HG03342 (cell line): Measurements from ENCODE around the gene TMEM61.
A peak's percentile ranks its signal among the peaks of the same experiment; 100 is the strongest.
"Not testable (repeated sequence)": the region's sequence is repeated elsewhere in the genome, so short reads cannot be mapped to it uniquely, and the experiment has no call there.

ENCODE experiments used
- ATAC-seq: cut with Tn5 transposase; IDR thresholded peaks from one replicate; pipeline ENCODE4 v1.9.1; 2021; ENCODE audit warnings: mild to moderate bottlenecking, moderate library complexity; ENCODE audit not compliant: unreplicated experiment

TMEM61 gene

DNA sequence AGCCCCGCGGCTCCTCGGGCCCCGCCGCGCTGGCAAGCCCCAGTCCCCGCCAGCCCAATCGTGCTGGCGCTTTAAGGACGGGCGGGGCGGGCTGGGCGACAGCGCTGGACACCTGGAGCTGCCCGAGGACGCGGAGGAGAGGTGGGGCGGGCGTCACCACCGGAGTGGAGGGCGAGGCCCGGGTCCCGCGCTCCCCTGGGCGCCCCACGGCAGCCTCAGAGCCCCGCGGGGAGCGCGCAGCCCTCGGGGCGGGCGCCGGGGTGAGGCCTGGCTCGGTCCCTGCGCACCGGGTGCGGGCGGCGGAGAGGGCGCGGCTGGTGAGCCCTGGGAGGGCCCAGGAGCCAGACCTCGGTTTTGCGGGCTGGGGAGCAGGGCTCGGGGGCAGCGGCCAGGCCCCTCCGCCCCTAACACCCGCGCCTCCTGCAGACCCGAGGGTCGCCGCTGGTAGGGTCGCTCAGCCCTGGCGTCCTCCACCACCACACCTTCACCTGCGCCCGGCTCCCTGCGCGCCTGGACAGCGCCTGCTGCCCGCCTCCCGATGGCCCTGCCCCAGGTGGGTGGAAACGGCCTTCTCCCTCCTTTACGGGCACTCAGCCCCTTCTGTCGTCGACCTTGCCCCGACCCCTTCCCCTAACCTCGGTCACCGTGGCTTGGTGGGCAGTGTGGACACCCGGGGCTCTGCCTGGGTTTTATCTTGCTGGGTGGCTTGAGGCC, at the start of gene TMEM61:
Gene TMEM61 (plus strand): TSS at position 101 of the 714 bp plus-strand sequence. CDS start 438 bp downstream, at position 539.
- no peak for ATAC-seq

GRCh38 chr1:54931275-54931840, 49.1 kb upstream of the TMEM61 start:
- ATAC-seq, result no peak

DNA sequence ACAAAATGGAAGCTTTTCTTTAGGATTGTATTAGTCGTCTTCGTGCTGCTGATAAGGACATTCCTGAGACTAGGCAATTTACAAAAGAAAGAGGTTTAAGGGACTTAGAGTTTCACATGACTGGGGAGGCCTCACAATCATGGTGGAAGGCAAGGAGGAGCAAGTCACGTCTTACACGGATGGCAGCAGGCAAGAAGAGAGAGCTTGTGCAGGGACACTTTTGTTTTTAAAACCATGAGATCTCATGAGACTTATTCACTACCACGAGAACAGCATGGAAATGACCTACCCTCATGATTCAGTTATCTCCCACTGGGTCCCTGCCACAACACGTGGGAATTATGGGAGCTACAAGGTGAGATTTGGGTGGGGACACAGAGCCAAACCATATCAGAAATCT, 46.3 kb upstream of the TMEM61 start:
- ATAC-seq, result not testable (repeated sequence)

DNA sequence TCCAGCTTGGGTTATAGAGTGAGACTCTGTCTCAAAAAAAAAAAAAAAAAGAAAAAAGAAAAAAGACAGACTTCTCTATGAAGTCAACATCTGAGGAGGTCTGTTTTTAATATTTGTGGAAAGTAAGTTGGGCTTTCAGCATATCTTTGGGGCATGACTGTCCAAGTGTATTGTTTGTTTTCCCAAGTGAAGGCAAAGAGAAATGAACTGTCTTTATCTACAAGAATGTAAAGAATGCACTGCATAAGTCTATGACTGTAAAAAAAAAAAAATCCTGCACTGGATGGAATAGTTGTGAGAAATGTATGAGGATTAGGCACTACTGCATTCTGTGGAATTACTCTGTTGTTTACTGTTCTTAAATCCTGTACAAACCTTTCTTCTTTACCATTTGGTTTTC, 45.6 kb upstream of the TMEM61 start:
- no peak for ATAC-seq

DNA sequence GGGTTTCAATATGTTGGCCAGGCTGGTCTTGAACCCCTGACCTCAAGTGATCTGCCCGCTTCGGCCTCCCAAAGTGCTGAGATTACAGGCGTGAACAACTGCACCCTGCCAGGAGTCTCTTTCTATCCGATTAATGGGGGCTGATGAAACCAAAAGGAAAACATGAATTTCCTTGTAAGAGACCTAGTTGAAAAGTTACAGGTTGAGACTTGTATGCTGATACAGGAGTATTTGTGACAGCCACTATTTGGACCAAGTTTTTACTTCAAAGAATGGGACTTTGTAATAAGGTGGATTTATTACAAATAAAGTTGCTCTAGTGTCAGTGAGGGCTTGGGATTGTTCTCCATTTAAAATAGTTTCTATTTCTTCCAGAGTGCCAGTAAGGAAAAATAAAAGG, 43.6 kb upstream of the TMEM61 start:
- no peak for ATAC-seq

DNA sequence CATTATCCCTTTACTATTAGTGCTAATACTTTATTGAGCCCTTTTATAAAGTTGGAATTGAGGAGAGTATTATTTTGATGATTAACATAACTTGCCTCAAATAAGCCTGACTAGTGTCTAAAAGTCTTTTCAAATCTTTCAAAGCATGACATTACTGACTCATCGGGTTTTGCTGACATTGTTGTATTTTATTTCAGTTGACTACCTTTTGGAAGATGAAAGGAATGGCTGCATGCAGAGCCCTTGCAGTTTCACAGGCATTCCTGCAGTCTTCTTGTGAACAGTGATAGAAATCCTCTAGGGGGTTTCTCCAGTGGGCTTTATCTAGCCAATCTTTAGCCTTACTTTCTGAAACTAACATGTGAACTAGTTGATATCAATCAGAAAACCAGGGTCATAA, 43.0 kb upstream of the TMEM61 start:
- no peak for ATAC-seq

DNA sequence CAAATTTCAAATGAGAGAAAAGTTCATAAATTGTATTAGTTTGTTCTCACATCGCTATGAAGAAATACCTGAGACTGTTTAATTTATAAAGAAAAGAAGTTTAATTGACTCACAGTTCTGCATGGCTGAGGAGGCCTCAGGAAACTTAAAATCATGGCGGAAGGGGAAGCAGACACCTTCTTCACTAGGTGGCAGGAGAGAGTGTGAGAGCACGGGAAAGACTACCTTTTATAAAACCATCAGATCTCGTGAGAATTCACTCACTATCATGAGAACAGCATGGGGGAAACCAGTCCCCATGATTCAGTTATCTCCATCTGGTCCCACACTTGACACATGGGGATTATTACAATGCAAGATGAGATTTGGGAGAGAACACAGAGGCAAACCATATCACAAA, 41.5 kb upstream of the TMEM61 start:
- ATAC-seq, result not testable (repeated sequence)

- no peak for ATAC-seq
These were observed 40.4 kb upstream of the TMEM61 start for GRCh38 chr1:54940042-54940441.

- ATAC-seq, result no peak
These were observed 37.5 kb upstream of the TMEM61 start for GRCh38 chr1:54942976-54943375.

DNA sequence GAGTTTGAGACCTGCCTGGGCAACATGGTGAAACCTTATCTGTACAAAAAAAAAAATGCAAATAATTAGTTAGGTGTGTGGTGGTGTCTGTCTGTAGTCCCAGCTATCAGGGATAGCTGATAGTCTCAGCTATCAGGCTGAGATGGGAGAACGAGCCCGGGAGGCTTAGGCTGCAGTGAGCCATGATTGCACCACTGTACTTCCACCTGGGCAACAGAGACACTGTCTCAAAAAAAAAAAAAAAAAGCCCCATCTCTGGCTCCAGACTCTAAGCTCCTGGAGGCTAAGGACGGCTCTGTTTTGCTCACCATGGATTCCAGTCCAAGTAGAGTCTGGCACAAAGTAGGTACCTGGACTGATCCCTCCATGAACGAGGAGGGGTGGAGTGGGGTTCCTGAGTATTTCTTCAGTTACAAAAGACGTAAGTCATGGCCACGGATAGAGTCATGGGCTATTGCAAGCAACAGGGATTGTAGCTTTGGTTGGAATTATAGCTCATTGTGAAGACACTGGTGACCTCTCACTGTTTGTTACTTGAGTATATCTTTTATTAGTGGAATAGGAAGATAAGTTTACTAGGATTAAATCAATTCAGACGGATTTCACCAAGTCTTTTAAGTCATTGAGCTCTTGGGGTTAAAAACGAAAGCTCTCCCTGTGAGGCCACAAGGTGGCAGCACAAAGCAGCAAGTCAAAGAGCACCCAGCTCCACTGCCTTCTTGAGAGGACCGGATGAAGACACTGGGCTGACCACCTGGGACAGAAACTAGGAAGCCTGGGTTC, 35.6 kb upstream of the TMEM61 start:
- peak; percentile 77 for ATAC-seq

DNA sequence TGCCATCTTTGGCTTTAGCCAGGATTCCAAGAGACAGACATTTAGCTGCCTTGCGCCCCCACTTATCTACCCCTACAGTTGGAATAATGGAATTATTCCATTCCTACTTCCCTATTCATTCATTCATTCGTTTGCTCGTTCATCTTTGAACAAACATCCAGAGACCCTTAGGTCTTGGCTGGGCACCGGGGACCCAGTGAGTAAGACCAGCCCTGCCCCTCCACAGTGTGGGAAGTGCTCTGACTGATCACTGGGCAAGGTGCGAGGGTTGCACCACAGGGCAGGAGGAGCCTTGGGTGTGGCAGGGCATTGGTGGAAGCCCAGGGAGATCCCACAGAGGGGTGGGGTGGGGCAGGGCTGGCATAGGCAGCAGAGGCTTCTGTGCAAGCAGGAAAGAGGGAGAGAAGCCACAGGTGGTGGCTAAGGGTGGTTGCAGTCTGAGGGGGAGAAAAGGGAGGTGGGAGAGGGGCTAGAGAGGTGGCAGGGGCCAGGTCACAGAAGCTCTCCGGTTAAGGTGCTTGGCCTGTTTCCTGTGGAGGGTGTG, 35.0 kb upstream of the TMEM61 start:
- ATAC-seq, result no peak

- no peak for ATAC-seq
These were observed 32.9 kb upstream of the TMEM61 start for GRCh38 chr1:54947540-54947939.

- ATAC-seq, result no peak
These were observed 31.4 kb upstream of the TMEM61 start for GRCh38 chr1:54949053-54949452.

- ATAC-seq, result no peak
These were observed 30.4 kb upstream of the TMEM61 start for GRCh38 chr1:54950006-54950368.

DNA sequence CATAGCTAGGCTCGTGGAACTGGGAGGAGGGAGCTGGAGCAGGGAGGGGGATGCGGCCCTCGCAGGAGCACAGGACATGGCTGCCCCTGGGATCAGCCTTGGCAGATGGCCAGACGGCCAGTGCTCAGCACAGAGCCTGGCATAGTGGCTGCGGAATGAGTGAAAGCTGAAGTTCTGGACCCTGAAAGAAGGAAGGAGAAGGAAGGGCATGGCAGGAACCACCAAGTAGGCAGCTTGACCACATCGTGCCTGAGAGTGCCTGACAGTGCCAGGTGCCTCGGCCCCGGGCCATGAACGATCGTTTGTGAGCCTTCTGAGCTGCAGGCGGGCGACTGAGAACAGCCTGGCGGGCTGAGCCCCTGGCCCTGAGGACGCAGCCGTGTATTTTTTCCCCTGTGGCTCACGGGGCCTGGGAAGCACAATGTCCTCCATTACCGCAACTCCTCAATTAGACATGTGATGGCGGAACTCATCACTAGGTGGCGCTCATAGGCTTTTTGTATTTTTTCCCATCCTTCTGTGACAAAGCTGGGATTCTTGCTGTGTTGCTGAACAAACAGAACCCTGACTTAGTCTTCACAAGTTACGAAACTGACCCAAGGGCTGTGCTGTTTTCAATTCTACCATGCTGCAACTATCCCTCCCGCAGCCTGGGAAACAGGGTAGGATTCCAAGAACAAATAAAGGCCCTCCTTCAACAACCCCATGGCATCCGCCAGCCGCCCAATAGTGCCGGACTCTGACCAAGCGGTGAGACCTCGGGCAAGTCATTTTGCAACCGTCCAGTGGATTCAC, 29.9 kb upstream of the TMEM61 start:
- no peak for ATAC-seq

GRCh38 chr1:54951810-54952226, 28.6 kb upstream of the TMEM61 start:
- ATAC-seq, result no peak

DNA sequence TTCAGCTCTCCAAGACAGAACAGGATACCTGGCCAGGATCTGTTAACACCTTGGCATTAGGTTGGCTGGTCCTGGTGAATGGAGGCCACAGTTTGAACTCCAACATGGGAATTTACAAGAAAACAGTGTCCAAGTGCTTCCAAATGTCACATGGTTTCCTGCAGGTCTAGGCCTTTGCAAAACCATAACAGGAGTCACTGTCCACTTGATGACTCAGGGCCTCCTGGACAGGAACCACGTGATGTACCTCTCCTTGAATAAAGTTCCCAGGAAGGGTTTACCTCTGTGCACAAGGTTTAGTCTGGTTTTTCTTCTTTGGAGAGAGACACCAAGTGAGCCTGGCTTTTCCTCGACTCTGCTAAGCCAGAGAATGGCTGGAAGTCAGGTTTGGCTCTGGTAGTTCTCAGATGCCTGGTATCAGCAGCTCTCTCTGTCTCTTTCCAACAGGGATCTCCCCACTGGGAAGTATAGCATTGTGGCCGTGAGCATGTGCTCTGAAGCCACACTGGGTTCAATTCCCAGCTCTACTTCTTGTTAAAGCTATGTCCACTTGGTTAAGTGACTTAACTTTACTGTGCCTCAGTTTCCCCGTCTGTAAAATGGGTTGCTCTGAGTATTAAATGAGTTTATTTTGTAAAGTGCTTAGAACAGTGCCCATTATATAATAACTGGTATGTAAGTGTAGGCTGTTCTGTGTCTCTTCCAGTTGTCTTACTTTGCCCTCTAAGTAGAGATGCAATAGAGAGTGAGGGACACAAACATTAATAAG, 27.3 kb upstream of the TMEM61 start:
- ATAC-seq, result no peak

DNA sequence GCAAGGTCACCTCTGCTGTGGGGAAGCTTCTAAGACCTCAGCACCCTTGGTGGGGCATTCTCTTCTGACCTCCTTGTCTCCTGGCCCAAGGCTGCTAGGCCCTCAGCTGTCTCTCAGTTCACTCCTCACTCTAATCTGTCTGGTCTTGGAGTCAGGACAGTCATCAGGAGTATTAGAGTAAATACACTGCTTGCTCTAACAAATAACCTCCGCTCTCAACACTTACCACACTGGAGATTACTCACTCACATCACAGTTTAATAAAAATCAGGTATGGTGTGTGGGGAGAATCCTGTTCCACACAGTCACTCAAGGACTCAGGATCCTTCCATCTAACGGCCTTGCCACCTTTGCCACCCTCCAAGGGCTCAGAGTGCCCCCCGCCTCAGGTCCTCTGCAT, 26.6 kb upstream of the TMEM61 start:
- ATAC-seq, result no peak

GRCh38 chr1:54955359-54955758, 25.1 kb upstream of the TMEM61 start:
- ATAC-seq, result no peak

- no peak for ATAC-seq
These were observed 23.7 kb upstream of the TMEM61 start for GRCh38 chr1:54956726-54957125.
